H1 (cell line): ENCODE measurements around the gene SLCO4C1. TPM values are rescaled to one million over a fixed set of nuclear protein-coding genes. Genes with fewer than 3 reads are reported as not detected.

Source experiments
- CTCF ChIA-PET: fragments of 300-600 bp; sonication (Branson Sonifier 250); formaldehyde crosslinking; loops from one replicate; lab custom pipeline; 2021; ENCODE audit not compliant: partially characterized antibody; lab: Charles Lee
- POLR2A ChIA-PET: fragments of 300-600 bp; sonication (Branson Sonifier 250); formaldehyde crosslinking; loops from one replicate; lab custom pipeline; 2021; ENCODE audit warnings: inconsistent platforms; ENCODE audit not compliant: partially characterized antibody; lab: Charles Lee
- DNase-seq, 2 experiments: peaks; one replicate each; pipeline versions ENCODE4 v3.0.0 to v3.0.0-alpha.2; 2010 to 2022; ENCODE audit warnings: low spot score in 2 of 2, low read depth in 1 of 2, mixed read lengths in 1 of 2
- FAIRE-seq: peaks from 2 replicates; lab custom pipeline; 2011; peaks lifted over from hg19 to GRCh38; lab: Jason Lieb, UNC
- H2AFZ ChIP-seq: 2 replicates; pipeline ENCODE4 v1.8.1; 2012; ENCODE audit warnings: low read length, inconsistent platforms
- H2AK5ac ChIP-seq: 2 replicates; pipeline ENCODE4 v1.6.1; 2013; ENCODE audit warnings: low read depth, low read length
- H2BK120ac ChIP-seq: replicated peaks from 2 replicates; pipeline ENCODE3; 2013; ENCODE audit warnings: low read depth, low read length, inconsistent platforms
- H2BK12ac ChIP-seq: 2 replicates; pipeline ENCODE4 v1.6.1; 2013; ENCODE audit warnings: low read depth, low read length
- H2BK15ac ChIP-seq: 2 replicates; pipeline ENCODE4 v1.6.1; 2013; ENCODE audit warnings: low read length
- H2BK20ac ChIP-seq: 2 replicates; pipeline ENCODE4 v1.6.1; 2013; ENCODE audit warnings: low read length
- H2BK5ac ChIP-seq: 2 replicates; pipeline ENCODE4 v1.6.1; 2013; ENCODE audit warnings: low read depth, low read length
- H3K14ac ChIP-seq: 2 replicates; pipeline ENCODE4 v1.6.1; 2013; ENCODE audit warnings: inconsistent platforms; ENCODE audit not compliant: insufficient read length
- H3K18ac ChIP-seq: 2 replicates; pipeline ENCODE4 v1.6.1; 2013; ENCODE audit warnings: low read length; ENCODE audit errors: extremely low read depth
- H3K23ac ChIP-seq: 2 replicates; pipeline ENCODE4 v1.6.1; 2013; ENCODE audit warnings: inconsistent platforms; ENCODE audit not compliant: insufficient read length
- H3K23me2 ChIP-seq: 2 replicates; pipeline ENCODE4 v1.6.1; 2013; ENCODE audit warnings: low read depth, low read length
- H3K27ac ChIP-seq: 2 replicates; pipeline ENCODE4 v1.6.1; 2011; ENCODE audit warnings: low read depth, low read length, inconsistent platforms
- H3K27me3 ChIP-seq, 4 experiments: replicated peaks in 1 of 4; 1 replicate in 1 of 4; 2 replicates in 3 of 4; pipeline versions ENCODE4 v1.6.1 to v1.8.1; 2011 to 2013; ENCODE audit warnings: low read length in 3 of 4, mild to moderate bottlenecking in 3 of 4, inconsistent platforms in 2 of 4, mixed read lengths in 2 of 4, moderate library complexity in 1 of 4; ENCODE audit not compliant: control insufficient read depth in 3 of 4, insufficient read depth in 3 of 4; ENCODE audit errors: extremely low read depth in 1 of 4
- H3K36me3 ChIP-seq, 4 experiments: 2 replicates each; pipeline versions ENCODE4 v1.6.1 to v1.8.1; 2011 to 2013; ENCODE audit warnings: mild to moderate bottlenecking in 4 of 4, low read length in 3 of 4, moderate library complexity in 2 of 4, control low read depth in 1 of 4, inconsistent platforms in 1 of 4; ENCODE audit not compliant: insufficient read depth in 4 of 4, control insufficient read depth in 2 of 4
- H3K4ac ChIP-seq: replicated peaks from 2 replicates; pipeline ENCODE3; 2013; ENCODE audit warnings: low read length, low read depth, mixed read lengths, inconsistent platforms; ENCODE audit not compliant: insufficient read length
- H3K4me1 ChIP-seq, 4 experiments: replicated peaks in 1 of 4; 1 replicate in 1 of 4; 2 replicates in 3 of 4; pipeline versions ENCODE4 v1.6.1 to v1.8.1; 2011 to 2013; ENCODE audit warnings: low read length in 3 of 4, inconsistent platforms in 2 of 4, mixed read lengths in 1 of 4; ENCODE audit not compliant: insufficient read depth in 4 of 4, control insufficient read depth in 3 of 4
- H3K4me2 ChIP-seq, 2 experiments: 2 replicates each; pipeline versions ENCODE4 v1.6.1 to v1.8.1; 2011 to 2013; ENCODE audit warnings: low read depth in 2 of 2, low read length in 2 of 2, control low read depth in 1 of 2, inconsistent platforms in 1 of 2, mild to moderate bottlenecking in 1 of 2; ENCODE audit not compliant: insufficient read depth in 1 of 2
- H3K4me3 ChIP-seq, 4 experiments: fragments of 200-600, 300-600 bp in 1 of 4; sonication (generic), shearing (Covaris generic), sonication (Bioruptor Twin) in 1 of 4; 2 replicates each; pipeline versions ENCODE4 v1.5.1 to v1.8.1; 2011 to 2016; ENCODE audit warnings: low read length in 4 of 4, low read depth in 3 of 4, control low read depth in 2 of 4, inconsistent platforms in 2 of 4, mild to moderate bottlenecking in 2 of 4, mixed read lengths in 1 of 4, moderate library complexity in 1 of 4; ENCODE audit not compliant: insufficient read depth in 2 of 4; ENCODE audit errors: extremely low read depth in 1 of 4
- H3K56ac ChIP-seq: replicated peaks from 2 replicates; pipeline ENCODE3; 2013; ENCODE audit warnings: low read depth, mild to moderate bottlenecking, mixed read lengths, low read length, inconsistent platforms; ENCODE audit not compliant: insufficient read length
- H3K79me1 ChIP-seq: 2 replicates; pipeline ENCODE4 v1.6.1; 2013; ENCODE audit warnings: low read depth, low read length, control low read depth
- H3K79me2 ChIP-seq, 2 experiments: 2 replicates each; pipeline versions ENCODE4 v1.6.1 to v1.8.1; 2012 to 2013; ENCODE audit warnings: low read length in 2 of 2, mild to moderate bottlenecking in 2 of 2, inconsistent platforms in 1 of 2; ENCODE audit not compliant: insufficient read depth in 2 of 2, control insufficient read depth in 1 of 2
- H3K9ac ChIP-seq, 4 experiments: replicated peaks in 1 of 4; 1 replicate in 1 of 4; 2 replicates in 3 of 4; pipeline versions ENCODE4 v1.6.1 to v1.8.1; 2011 to 2013; ENCODE audit warnings: low read depth in 3 of 4, low read length in 3 of 4, control low read depth in 2 of 4, mild to moderate bottlenecking in 2 of 4, moderate library complexity in 2 of 4, inconsistent platforms in 1 of 4; ENCODE audit errors: extremely low read depth in 1 of 4
- H3K9me3 ChIP-seq, 2 experiments: 2 replicates each; pipeline versions ENCODE4 v1.6.1 to v1.8.1; 2012 to 2013; ENCODE audit warnings: mild to moderate bottlenecking in 2 of 2, moderate library complexity in 2 of 2, control low read depth in 1 of 2, inconsistent platforms in 1 of 2, low read depth in 1 of 2, low read length in 1 of 2, mixed read lengths in 1 of 2; ENCODE audit not compliant: insufficient read depth in 2 of 2
- H4K20me1 ChIP-seq, 2 experiments: replicated peaks in 1 of 2; 2 replicates each; pipeline versions ENCODE3 to v1.8.1; 2011 to 2013; ENCODE audit warnings: inconsistent platforms in 2 of 2, low read length in 2 of 2, mild to moderate bottlenecking in 1 of 2; ENCODE audit not compliant: insufficient read depth in 2 of 2, control insufficient read depth in 1 of 2
- H4K5ac ChIP-seq: 2 replicates; pipeline ENCODE4 v1.6.1; 2013; ENCODE audit warnings: low read length, low read depth, mixed read lengths, inconsistent platforms; ENCODE audit not compliant: insufficient read length
- H4K8ac ChIP-seq: 2 replicates; pipeline ENCODE4 v1.8.0; 2013; ENCODE audit warnings: mild to moderate bottlenecking, moderate library complexity, low read length, inconsistent platforms; ENCODE audit not compliant: insufficient read depth; ENCODE audit errors: extremely low read depth
- H4K91ac ChIP-seq: replicated peaks from 2 replicates; pipeline ENCODE3; 2013; ENCODE audit warnings: low read length, mixed read lengths, inconsistent platforms; ENCODE audit not compliant: insufficient read length
- CBX8 ChIP-seq: fragments of 300-800, 300-1000 bp; sonication (generic); IDR thresholded peaks from 2 replicates; pipeline ENCODE4 v1.7.1; 2016; ENCODE audit warnings: low read depth, low read length, borderline replicate concordance
- CREB1 ChIP-seq: IDR thresholded peaks from 2 replicates; pipeline ENCODE4 v1.6.1; 2012; ENCODE audit warnings: inconsistent platforms
- EP300 ChIP-seq, 2 experiments: IDR thresholded peaks; 1 replicate in 1 of 2; 2 replicates in 1 of 2; pipeline ENCODE4 v1.6.1; 2011 to 2012; ENCODE audit warnings: low read depth in 2 of 2, low read length in 2 of 2, mild to moderate bottlenecking in 2 of 2, borderline replicate concordance in 1 of 2, inconsistent platforms in 1 of 2, moderate library complexity in 1 of 2
- MAX ChIP-seq: IDR thresholded peaks from 2 replicates; pipeline ENCODE4 v1.6.1; 2012; ENCODE audit warnings: inconsistent platforms
- POU5F1 ChIP-seq: IDR thresholded peaks from 2 replicates; pipeline ENCODE4 v1.6.1; 2011; ENCODE audit warnings: low read depth, mild to moderate bottlenecking, low read length, moderate library complexity
- RFX5 ChIP-seq: IDR thresholded peaks from 2 replicates; pipeline ENCODE4 v1.6.1; 2011; ENCODE audit warnings: low read depth, low read length, improper control_type of control experiment, borderline replicate concordance
- RXRA ChIP-seq: IDR thresholded peaks from 2 replicates; pipeline ENCODE4 v1.6.1; 2011; ENCODE audit warnings: low read depth, mild to moderate bottlenecking, low read length, moderate library complexity; ENCODE audit not compliant: insufficient read depth
- SIX5 ChIP-seq: IDR thresholded peaks from 2 replicates; pipeline ENCODE4 v1.6.1; 2011; ENCODE audit warnings: mild to moderate bottlenecking, low read depth, low read length
- SP1 ChIP-seq: IDR thresholded peaks from 2 replicates; pipeline ENCODE4 v1.6.1; 2011; ENCODE audit warnings: low read depth, low read length
- TEAD4 ChIP-seq: IDR thresholded peaks from 2 replicates; pipeline ENCODE4 v1.6.1; 2012; ENCODE audit warnings: low read depth, low read length, inconsistent platforms, mixed read lengths
- WGBS, 2 experiments: shearing (Covaris generic) in 1 of 2; methylation state at CpG; one replicate each; pipeline versions ENCODE4 v1.1.6 to v1.1.7; 2013 to 2015; ENCODE audit warnings: low lambda C conversion rate in 2 of 2, mixed read lengths in 2 of 2, inconsistent platforms in 1 of 2, low coverage in 1 of 2, missing lambda C conversion rate in 1 of 2; ENCODE audit not compliant: insufficient replicate concordance in 2 of 2, insufficient coverage in 1 of 2, insufficient read length in 1 of 2; ENCODE audit errors: extremely low coverage in 1 of 2, missing lambda C conversion rate in 1 of 2; 5-methylcytosine and 5-hydroxymethylcytosine counted together
- polyA plus RNA-seq, 7 experiments: library from polyadenylated mRNA; depleted of rRNA in 3 of 7; stranded (reverse) in 5 of 7; unstranded in 2 of 7; fragments of >200 nt in 5 of 7; fragments of 200-250 nt in 2 of 7; gene quantifications; 1 replicate in 5 of 7; 2 replicates in 1 of 7; 4 replicates in 1 of 7; pipeline versions ENCODE4 v1.2.1 to v1.2.3, GENCODE V29; 2011 to 2013; ENCODE audit warnings: missing spikeins in 2 of 7, mixed read lengths in 2 of 7
- total RNA-seq: library from RNA; stranded (reverse); fragmentation: NEBNext Ultra II Directional; extraction: Animal tissue kit (Norgen Biotek cat#: 25700); gene quantifications from 2 replicates; pipeline ENCODE4 v1.2.1, GENCODE V29; 2021
- TF ChIP-seq, protein P1 (sequence below): IDR thresholded peaks from 2 replicates; pipeline ENCODE4 v1.6.1; 2012; ENCODE audit warnings: low read length, inconsistent platforms

SLCO4C1 gene
- total and polyA plus RNA-seq, 2 of the 8 experiments (the other 6 are each of a cell fraction or from before 2014, with no cell fraction given): 1.3 to 4.9 TPM

- Histone ChIP-seq H3K79me1 (no peaks in the 10 kb centered on the region), H2AFZ (no peak overlapping the region), H3K23ac (no peak overlapping the region), H3K9me3 (no peaks in the 10 kb centered on the region), H3K4me1 (no peaks in the 10 kb centered on the region), H2AK5ac (no peak overlapping the region), H4K91ac (no peak overlapping the region), H3K4ac (no peak overlapping the region), H3K23me2 (no peaks in the 10 kb centered on the region; the same call in 1 of the 2 replicates), H4K8ac (no peak overlapping the region), H3K4me2 (no peak overlapping the region), H2BK15ac (no peak overlapping the region), H2BK120ac (no peak overlapping the region), H3K14ac (no peak overlapping the region), H4K5ac (no peak overlapping the region), H3K18ac (no peak overlapping the region), H3K27ac (no peak overlapping the region), H3K27me3 (no peaks in the 10 kb centered on the region), H3K9ac (peak overlapping the region in 1 of 4 experiments; percentile 34; a peak in 1 of 7 replicates), H2BK5ac (no peak overlapping the region), H3K36me3 (no peaks in the 10 kb centered on the region), H3K79me2 (no peaks in the 10 kb centered on the region), H3K4me3 (no peak overlapping the region), H2BK12ac (no peak overlapping the region), H4K20me1 (no peaks in the 10 kb centered on the region), H2BK20ac (no peak overlapping the region), H3K56ac (no peak overlapping the region)
- no peak for DNase-seq
- 94% methylated on average over 3 of the region's 3 CpGs; no CpG with 5 or more reads in 1 of the 2 experiments for WGBS, 2 experiments
- no peak for TF ChIP-seq MAX
- TF ChIP-seq TEAD4: no peak
- TF ChIP-seq SP1: no peak
- TF ChIP-seq RXRA: no peak
- no peak for TF ChIP-seq EP300 (IDR thresholded peaks at IDR 0.05; ENCODE audit: borderline replicate concordance in 1 of 2, low read depth in 2 of 2, low read length in 2 of 2)
- no peak for TF ChIP-seq RFX5
- TF ChIP-seq, protein P1, sequence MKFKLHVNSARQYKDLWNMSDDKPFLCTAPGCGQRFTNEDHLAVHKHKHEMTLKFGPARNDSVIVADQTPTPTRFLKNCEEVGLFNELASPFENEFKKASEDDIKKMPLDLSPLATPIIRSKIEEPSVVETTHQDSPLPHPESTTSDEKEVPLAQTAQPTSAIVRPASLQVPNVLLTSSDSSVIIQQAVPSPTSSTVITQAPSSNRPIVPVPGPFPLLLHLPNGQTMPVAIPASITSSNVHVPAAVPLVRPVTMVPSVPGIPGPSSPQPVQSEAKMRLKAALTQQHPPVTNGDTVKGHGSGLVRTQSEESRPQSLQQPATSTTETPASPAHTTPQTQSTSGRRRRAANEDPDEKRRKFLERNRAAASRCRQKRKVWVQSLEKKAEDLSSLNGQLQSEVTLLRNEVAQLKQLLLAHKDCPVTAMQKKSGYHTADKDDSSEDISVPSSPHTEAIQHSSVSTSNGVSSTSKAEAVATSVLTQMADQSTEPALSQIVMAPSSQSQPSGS: no peak
- no peak for TF ChIP-seq POU5F1
- TF ChIP-seq SIX5: no peak
- TF ChIP-seq CBX8: no peak
- TF ChIP-seq CREB1: no peak
- no peak for FAIRE-seq
- CTCF ChIA-PET: no interaction called here
- POLR2A ChIA-PET: no interaction called here
Observed at GRCh38 chr5:102249381-102249780, 46.7 kb downstream of the SLCO4C1 start.
